Measurements from ENCODE around the gene SLC23A1.

- TF ChIP-seq POLR2A (IDR thresholded peaks at IDR 0.05), result no peak
- TF ChIP-seq, protein P1, sequence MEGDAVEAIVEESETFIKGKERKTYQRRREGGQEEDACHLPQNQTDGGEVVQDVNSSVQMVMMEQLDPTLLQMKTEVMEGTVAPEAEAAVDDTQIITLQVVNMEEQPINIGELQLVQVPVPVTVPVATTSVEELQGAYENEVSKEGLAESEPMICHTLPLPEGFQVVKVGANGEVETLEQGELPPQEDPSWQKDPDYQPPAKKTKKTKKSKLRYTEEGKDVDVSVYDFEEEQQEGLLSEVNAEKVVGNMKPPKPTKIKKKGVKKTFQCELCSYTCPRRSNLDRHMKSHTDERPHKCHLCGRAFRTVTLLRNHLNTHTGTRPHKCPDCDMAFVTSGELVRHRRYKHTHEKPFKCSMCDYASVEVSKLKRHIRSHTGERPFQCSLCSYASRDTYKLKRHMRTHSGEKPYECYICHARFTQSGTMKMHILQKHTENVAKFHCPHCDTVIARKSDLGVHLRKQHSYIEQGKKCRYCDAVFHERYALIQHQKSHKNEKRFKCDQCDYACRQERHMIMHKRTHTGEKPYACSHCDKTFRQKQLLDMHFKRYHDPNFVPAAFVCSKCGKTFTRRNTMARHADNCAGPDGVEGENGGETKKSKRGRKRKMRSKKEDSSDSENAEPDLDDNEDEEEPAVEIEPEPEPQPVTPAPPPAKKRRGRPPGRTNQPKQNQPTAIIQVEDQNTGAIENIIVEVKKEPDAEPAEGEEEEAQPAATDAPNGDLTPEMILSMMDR (IDR thresholded peaks at IDR 0.05), result no peak
Observed at GRCh38 chr5:139416651-139417050, 33.6 kb upstream of the SLC23A1 start.

Measured in testis (tissue), 2 donors.